ENCODE results near the gene AUTS2. TPM values are rescaled to one million over a fixed set of nuclear protein-coding genes. Genes with fewer than 3 reads are reported as not detected.

AUTS2 gene
- total and polyA plus RNA-seq, 2 experiments from 2014 or later, result 3.0 to 4.4 TPM

GRCh38 chr7:69564454-69565417 is 33.5 kb upstream of the AUTS2 start:
- Histone ChIP-seq H3K79me2 (ENCODE audit: insufficient read depth) (no peaks in the 10 kb centered on the region), H3K9me3 (ENCODE audit: low read depth) (no peaks in the 10 kb centered on the region), H4K20me1 (ENCODE audit: insufficient read depth) (no peaks in the 10 kb centered on the region), H3K27ac (no peak overlapping the region), H3K4me2 (ENCODE audit: unreplicated experiment) (no peak overlapping the region), H3K9me2 (ENCODE audit: insufficient read depth) (no peaks in the 10 kb centered on the region), H3K36me3 (ENCODE audit: low read depth) (no peaks in the 10 kb centered on the region), H3K9ac (no peak overlapping the region), H2AFZ (no peak overlapping the region), H3F3A (ENCODE audit: insufficient read depth) (no peaks in the 10 kb centered on the region), H3K4me3 (no peak overlapping the region), H3K4me1 (ENCODE audit: insufficient read depth) (no peaks in the 10 kb centered on the region), H3K27me3 (replicated peaks; ENCODE audit: insufficient read depth) (no peaks in the 10 kb centered on the region)
- in situ Hi-C loops (cut with MboI), result no loop called here
- WGBS, 2 experiments (ENCODE audit: low coverage in 1 of 2, low lambda C conversion rate in 2 of 2, missing lambda C conversion rate in 2 of 2), result 49 to 51% methylated on average over 7 of the region's 7 CpGs
- DNase-seq, result peak; percentile 38
- no peak for TF ChIP-seq EZH2 (IDR thresholded peaks at IDR 0.05; ENCODE audit: insufficient read depth, poor library complexity, severe bottlenecking)
- TF ChIP-seq EZH2phosphoT487 (IDR thresholded peaks at IDR 0.05; ENCODE audit: insufficient read depth, low read depth), result no peak

GRCh38 chr7:69567800-69568199 is 30.5 kb upstream of the AUTS2 start:
- in situ Hi-C loops (cut with MboI), result no loop called here
- WGBS, 2 experiments (ENCODE audit: low coverage in 1 of 2, low lambda C conversion rate in 2 of 2, missing lambda C conversion rate in 2 of 2), result 54% methylated on average over 2 of the region's 2 CpGs

GRCh38 chr7:69568266-69568665 is 30.0 kb upstream of the AUTS2 start:
- no peak for DNase-seq
- Histone ChIP-seq H3K36me3 (ENCODE audit: low read depth) (no peaks in the 10 kb centered on the region), H3K9me3 (ENCODE audit: low read depth) (no peaks in the 10 kb centered on the region), H3K27me3 (replicated peaks; ENCODE audit: insufficient read depth) (no peaks in the 10 kb centered on the region), H2AFZ (no peak overlapping the region), H4K20me1 (ENCODE audit: insufficient read depth) (no peaks in the 10 kb centered on the region), H3K9ac (no peak overlapping the region), H3K27ac (no peak overlapping the region), H3K4me3 (no peak overlapping the region), H3K4me2 (ENCODE audit: unreplicated experiment) (no peak overlapping the region), H3K9me2 (ENCODE audit: insufficient read depth) (no peaks in the 10 kb centered on the region), H3K4me1 (ENCODE audit: insufficient read depth) (no peaks in the 10 kb centered on the region), H3K79me2 (ENCODE audit: insufficient read depth) (no peaks in the 10 kb centered on the region), H3F3A (ENCODE audit: insufficient read depth) (no peaks in the 10 kb centered on the region)
- no peak for TF ChIP-seq EZH2phosphoT487 (IDR thresholded peaks at IDR 0.05; ENCODE audit: insufficient read depth, low read depth)
- no peak for TF ChIP-seq EZH2 (IDR thresholded peaks at IDR 0.05; ENCODE audit: insufficient read depth, poor library complexity, severe bottlenecking)
- in situ Hi-C loops (cut with MboI), result no loop called here
- WGBS, 2 experiments (ENCODE audit: low coverage in 1 of 2, low lambda C conversion rate in 2 of 2, missing lambda C conversion rate in 2 of 2), result 72 to 76% methylated on average over 6 of the region's 6 CpGs

More at GRCh38 chr7:69567800-69568199, 30.5 kb upstream of the AUTS2 start:
- Histone ChIP-seq H4K20me1 (ENCODE audit: insufficient read depth) (no peaks in the 10 kb centered on the region), H3K4me1 (ENCODE audit: insufficient read depth) (no peaks in the 10 kb centered on the region), H3K9ac (no peak overlapping the region), H3F3A (ENCODE audit: insufficient read depth) (no peaks in the 10 kb centered on the region), H2AFZ (no peak overlapping the region), H3K4me3 (no peak overlapping the region), H3K79me2 (ENCODE audit: insufficient read depth) (no peaks in the 10 kb centered on the region), H3K9me2 (ENCODE audit: insufficient read depth) (no peaks in the 10 kb centered on the region), H3K36me3 (ENCODE audit: low read depth) (no peaks in the 10 kb centered on the region), H3K27me3 (replicated peaks; ENCODE audit: insufficient read depth) (no peaks in the 10 kb centered on the region), H3K27ac (no peak overlapping the region), H3K4me2 (ENCODE audit: unreplicated experiment) (no peak overlapping the region), H3K9me3 (ENCODE audit: low read depth) (no peaks in the 10 kb centered on the region)
- TF ChIP-seq EZH2phosphoT487 (IDR thresholded peaks at IDR 0.05; ENCODE audit: insufficient read depth, low read depth) (no peak), EZH2 (IDR thresholded peaks at IDR 0.05; ENCODE audit: insufficient read depth, poor library complexity, severe bottlenecking) (no peak)
- DNase-seq, result no peak

GRCh38 chr7:69575651-69576050 is 22.6 kb upstream of the AUTS2 start:
- Histone ChIP-seq H3K9me2 (ENCODE audit: insufficient read depth) (no peaks in the 10 kb centered on the region), H3K36me3 (ENCODE audit: low read depth) (no peaks in the 10 kb centered on the region), H3K4me3 (no peak overlapping the region), H3K4me2 (ENCODE audit: unreplicated experiment) (no peak overlapping the region), H4K20me1 (ENCODE audit: insufficient read depth) (no peaks in the 10 kb centered on the region), H3K27ac (no peak overlapping the region), H3K9me3 (ENCODE audit: low read depth) (no peaks in the 10 kb centered on the region), H3K27me3 (replicated peaks; ENCODE audit: insufficient read depth) (peaks cover 5% of the 10 kb centered on the region; the same call in 1 of the 2 replicates), H3F3A (ENCODE audit: insufficient read depth) (no peaks in the 10 kb centered on the region), H3K9ac (no peak overlapping the region), H2AFZ (no peak overlapping the region), H3K4me1 (ENCODE audit: insufficient read depth) (no peaks in the 10 kb centered on the region), H3K79me2 (ENCODE audit: insufficient read depth) (no peaks in the 10 kb centered on the region)
- TF ChIP-seq EZH2 (IDR thresholded peaks at IDR 0.05; ENCODE audit: insufficient read depth, poor library complexity, severe bottlenecking) (no peak), EZH2phosphoT487 (IDR thresholded peaks at IDR 0.05; ENCODE audit: insufficient read depth, low read depth) (no peak)
- in situ Hi-C loops (cut with MboI), result no loop called here
- DNase-seq, result no peak
- 51 to 53% methylated on average over 4 of the region's 4 CpGs for WGBS, 2 experiments (ENCODE audit: low coverage in 1 of 2, low lambda C conversion rate in 2 of 2, missing lambda C conversion rate in 2 of 2)

Measured in GM23248 (cell line).